HG03575 (cell line): ENCODE data around the gene OCRL.

Experiments
- ATAC-seq: cut with Tn5 transposase; IDR thresholded peaks from one replicate; pipeline ENCODE4 v1.9.1; 2021; ENCODE audit not compliant: unreplicated experiment, insufficient number of reproducible peaks, low FRiP score; ENCODE audit errors: extremely low read depth

OCRL gene

DNA sequence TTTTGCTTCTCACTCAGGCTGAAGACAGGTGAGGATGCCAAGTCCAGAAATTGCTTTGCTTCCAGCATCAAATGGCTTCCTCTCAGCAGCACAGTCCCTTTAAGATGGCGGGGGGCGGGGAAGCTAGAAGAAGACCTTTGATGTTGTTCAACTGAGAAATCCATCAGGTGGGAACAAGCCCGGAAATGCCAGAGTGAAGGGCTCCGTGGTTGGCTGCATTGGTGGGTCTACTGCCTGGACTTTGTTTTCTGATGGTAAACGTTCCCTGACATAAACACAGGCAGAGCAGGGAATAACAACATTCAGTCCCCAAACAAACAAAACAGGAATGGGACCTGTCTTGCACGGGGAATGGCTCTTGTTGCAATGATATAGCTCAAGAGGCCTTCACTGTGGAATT, 77.4 kb downstream of the OCRL start:
- no peak for ATAC-seq

DNA sequence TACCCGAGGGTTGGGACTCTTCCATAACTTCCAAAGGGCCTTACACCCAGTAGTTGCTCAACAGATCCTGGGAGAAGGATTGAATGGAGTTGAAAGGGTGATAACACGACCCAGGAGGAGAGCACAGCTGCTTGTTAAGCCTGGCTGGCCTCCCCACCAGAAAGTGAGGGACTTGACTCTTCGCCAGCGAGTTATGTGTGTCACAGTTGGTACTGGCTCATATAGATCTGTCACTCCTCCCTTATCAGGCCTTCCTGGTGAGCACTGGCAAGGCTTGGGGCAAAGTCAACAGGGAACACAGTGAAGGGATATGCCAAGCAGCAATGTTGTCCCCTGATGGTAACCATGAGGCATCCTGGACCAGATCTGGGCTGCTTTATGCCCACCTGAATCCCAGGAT, 78.9 kb downstream of the OCRL start:
- ATAC-seq = no peak

DNA sequence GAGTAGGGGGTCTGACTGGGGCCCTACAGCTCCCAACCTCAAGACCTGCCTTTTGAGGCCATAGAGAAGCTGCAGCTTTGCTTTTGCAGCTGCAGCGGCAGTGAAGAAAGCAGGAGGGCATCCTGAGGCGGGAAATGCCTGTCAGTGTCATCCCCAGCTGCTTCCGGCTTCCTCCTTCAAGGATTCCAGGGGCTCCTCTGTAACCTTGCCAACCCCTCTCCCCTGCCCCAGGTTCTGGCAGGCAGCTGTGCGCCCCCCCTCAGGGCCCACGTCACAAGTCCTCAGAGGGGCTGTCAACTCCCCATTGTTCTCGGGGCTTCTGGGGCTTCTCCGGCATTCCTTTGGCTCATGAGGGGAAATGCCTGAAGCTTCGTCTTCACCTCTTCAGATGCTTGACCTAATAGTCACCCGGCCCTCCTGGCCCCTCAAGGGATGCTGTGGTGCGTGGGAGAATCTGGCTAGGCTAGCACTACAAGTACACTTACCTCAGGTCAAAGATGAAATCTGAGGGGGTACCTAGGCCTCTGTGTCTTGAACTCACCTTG, 82.8 kb downstream of the OCRL start:
- ATAC-seq = no peak

DNA sequence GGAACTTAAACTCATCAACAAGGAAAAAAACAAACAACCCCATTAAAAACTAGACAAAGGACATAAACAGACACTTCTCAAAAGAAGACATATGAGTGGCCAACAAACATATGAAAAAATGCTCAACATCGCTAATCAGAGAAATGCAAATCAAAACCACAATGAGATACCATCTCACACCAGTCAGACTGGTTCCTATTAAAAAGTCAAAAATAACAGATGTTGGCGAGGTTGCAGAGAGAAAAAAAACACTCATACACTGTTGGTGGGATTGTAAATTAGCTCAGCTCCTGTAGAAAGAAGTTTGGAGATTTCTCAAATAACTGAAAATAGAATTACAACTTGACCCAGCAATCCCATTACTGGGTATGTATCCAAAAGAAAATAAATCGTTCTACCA, 86.0 kb downstream of the OCRL start:
- no peak for ATAC-seq

DNA sequence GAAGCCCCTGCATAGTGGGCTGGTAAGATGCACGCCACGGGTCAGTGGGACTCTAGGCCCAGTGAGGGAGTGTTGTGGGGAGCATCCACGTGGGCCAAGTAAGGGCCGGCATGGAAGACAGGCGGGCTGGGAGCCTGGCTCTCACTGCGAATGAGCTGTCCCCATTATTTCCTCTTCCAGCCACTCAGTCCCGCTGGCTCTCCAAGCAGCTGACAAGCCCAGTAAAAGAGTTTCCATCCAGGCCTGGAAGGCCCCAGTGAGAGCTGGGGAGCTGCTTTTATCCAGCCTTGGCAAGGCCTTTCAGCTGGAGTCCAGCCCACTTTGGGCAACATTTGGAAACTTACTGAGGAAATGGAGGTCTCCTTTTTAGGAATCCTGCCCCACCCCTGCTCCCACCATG, 89.8 kb downstream of the OCRL start:
- no peak for ATAC-seq

DNA sequence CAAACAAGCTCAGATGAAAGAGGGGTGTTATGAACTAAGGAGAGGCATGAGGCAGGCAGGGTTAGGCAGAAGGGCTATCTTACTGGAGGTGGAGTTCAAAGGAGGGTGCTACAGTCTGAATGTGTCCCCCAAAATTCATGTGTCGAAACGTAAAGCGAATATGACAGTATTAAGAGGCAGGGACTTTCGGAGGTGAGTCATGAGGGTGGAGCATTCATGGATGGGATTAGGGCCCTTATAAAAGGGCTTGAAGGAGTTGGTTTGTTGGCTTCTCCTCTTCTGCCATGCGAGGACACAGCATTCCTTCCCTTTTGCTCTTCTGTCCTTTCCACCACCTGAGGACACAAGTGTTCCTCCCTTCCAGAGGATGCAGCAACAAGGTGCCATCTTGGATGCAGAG, 91.8 kb downstream of the OCRL start:
- no peak for ATAC-seq

DNA sequence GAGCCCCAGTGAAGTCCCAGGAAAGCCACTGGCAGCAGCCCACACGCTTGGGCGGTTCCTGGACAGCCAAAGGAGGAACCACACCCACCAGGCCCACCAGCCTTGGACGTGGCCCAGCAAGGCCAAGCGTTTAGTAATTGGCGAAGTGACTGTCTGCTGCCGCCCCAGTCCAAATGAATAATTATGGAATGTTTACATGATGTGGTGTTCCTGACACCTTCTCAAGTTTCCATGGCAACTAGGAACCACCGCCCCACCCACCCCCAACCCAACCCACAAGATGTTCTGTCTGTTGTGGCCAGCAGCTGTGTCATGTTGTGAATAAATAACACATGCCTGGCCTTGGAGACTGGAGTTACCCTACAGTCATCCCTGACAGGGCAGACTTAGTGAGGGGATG, 92.4 kb downstream of the OCRL start:
- no peak for ATAC-seq

DNA sequence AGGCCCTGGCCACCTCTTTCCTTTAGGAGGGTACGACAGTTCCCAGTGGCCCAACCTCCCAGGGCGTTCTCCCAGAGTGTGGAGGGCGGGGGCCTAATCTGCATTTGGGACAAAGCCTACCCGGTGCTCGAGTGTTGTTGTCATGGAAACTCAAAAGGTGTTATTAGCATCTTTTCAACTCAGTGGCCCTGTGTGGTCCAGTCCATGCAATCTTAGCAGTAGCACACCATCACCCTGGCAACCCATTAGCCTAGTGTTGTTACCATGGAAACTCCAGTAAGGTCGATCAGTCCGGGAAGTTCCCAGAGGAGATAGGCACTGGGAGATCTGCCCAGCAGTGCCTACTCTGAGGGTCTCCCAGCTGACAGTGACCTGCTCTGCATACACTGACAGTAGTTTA, 94.5 kb downstream of the OCRL start:
- ATAC-seq = no peak

DNA sequence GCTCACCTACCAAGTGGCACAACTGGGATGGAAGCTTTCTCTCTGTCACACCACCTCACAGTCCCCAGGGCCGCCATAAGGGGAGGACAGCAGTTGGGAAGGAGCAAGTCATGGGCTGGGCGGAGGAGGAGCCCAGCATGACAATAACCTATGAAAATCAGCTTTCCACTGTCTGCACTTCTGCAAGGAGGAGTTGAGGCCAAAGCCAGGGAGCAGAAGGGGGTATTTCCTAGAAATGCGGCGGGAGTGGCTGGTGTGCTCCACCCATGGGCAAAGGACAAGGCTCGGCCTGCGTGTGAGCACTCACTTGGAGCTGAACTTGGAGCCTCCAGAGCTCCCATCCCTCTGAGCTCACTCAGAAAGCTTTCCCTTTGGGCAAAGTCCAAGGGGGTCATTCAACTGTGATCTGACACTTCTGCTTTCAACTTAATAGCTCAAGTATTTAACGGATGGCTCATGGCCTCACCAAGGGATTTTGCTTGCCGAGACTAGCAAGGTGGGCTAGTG, 96.2 kb downstream of the OCRL start:
- no peak for ATAC-seq

DNA sequence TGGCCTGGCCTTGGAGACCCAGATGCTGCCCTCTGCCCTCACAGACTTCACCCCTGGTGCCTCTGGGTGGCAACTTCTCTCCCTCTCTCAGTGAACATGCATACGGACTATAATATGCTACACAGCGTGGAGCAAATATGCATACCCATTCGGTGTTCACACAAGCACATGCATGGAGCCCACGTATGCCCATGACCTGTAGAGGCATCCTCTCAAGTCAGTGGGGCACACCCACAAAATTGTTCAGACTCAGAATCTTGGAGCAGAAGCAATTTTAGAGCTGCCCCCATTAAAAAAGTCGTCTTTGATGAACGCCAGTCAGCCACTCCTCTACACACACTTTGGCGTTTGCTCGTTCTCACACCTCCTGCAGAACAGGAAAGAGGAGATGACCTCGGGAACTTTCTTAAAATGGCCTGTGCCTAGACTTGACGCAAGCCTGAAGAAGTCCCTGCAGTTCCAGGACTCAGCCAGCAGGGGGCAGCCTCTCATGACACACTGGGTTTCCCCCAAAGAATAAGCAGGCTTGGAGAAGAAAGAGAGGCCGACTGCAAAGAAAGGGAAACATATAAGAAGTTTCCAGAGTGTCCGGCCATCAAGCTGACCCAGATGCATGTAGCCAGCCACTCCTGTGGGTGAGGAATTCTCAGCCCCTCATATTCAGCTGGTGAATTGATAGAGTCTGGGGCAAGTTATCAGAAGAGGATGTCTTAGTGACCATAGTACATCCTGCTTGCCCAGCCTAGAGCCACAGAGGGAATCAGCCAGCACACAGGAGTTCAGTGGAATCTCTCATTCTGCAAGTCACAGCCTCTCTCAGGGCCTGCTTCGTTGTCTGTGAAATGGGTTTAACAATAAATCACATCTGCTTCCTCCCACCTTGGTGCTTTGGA, 97.4 kb downstream of the OCRL start:
- no peak for ATAC-seq

DNA sequence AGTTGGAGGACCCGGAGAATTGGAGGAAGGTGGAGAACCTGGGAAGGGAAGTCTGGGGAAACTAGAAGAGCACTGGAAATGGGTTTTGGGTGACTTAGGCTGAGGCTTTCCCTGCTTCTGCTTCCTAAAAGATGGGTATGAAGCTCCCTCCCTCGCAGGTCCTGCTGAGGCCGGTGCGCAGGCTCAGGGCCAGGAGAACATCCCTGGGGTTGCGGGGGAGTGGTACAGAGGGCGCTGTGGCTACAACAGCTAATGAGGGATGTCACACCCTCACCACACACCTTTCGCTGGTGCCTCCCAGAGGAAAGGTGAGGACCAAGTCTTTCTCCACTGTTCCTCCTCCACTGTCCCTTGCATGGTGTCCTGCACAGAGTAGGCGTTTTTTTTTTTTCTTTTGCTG, 98.9 kb downstream of the OCRL start:
- ATAC-seq = no peak

DNA sequence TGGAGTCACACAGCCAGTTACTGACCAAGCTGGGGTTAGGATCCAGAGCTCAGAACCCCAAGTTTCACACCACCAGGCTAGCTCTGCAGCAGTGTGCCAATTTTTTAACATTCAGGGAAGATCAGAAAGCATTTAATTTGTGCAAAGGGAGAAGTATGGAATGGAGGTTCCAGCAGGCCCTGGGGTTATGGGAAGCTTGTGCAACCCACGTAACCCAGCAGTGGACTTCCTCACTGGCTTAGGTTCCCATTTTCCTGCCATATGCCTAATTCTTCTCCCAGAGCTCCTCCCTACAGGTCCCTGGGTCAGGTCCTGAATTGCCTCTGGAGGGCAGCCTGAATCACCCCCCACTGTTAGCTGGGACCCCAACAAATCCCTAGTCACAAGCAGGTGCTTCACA, 100.7 kb downstream of the OCRL start:
- no peak for ATAC-seq

DNA sequence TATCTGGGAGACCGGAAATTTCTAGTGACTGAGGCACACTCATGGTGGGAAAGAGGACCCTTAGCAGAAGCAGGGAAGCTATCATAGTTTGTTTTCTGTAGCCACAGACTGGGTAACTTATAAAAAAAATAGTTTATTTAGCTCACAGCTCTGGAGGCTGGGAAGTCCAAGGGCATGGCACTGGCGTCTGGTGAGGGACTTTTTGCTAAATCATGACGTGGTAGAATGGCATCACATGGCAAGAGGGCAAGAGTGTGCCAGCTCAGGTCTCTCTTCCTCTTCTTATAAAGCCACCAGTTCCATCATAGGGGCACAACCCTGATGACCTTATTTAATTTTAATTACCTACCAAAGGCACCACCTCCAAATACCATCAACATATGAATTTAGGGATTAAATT, 101.4 kb downstream of the OCRL start:
- ATAC-seq = no peak

DNA sequence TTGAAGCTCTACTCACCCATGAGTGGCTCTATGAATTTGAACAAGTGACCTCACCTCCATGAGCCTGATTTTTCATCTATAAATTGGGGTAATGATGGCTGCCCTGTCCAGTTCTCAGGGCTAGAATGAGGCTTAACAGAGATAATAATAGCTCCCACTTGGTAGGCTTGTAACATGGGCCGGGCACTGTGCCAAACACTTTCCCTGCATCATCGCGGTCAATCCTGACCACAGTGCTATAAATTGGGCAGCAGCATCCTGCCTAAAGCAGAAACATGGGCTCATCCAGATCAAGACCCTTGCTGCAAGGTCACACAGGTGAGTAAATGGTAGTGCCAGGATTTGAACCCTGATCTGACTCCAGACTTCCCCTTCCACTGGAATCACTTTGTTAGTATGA, 101.9 kb downstream of the OCRL start:
- no peak for ATAC-seq
